ENCODE results near the gene NUDT13. TPM values are rescaled to one million over a fixed set of nuclear protein-coding genes. Genes with fewer than 3 reads are reported as not detected.

Gene NUDT13
- total RNA-seq, 4 donors from 2014 or later: 1.3 to 3.4 (median 2.5) TPM

DNA sequence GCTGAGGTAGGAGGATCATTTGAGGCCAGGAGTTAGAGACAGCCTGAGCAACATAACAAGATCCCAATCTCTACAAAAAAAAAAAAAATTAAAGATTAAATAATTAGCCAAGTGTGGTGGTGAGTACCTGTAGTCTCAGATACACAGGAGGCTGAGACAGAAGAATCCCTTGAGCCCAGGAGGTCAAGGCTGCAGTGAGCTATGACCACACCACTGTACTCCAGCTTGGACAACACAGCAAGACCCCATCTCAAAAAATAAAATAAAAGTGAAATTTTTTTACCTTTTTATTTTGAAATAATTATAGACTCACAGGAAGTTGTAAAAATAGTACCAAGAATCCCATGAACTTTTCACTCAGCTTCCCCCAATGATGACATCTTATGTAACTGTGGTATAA is 62.6 kb downstream of the NUDT13 start:
- H3K4me3 ChIP-seq: no peak overlapping the region
- intact Hi-C loops (cut with DNase I): no loop called here
- no peak for DNase-seq (ENCODE audit: extremely low spot score)
- peaks cover 9 to 12% (median 10%) of the 10 kb centered on the region in 4 donors for H3K4me1 ChIP-seq
- H3K27me3 ChIP-seq: no peaks in the 10 kb centered on the region
- H3K36me3 ChIP-seq: peaks cover 0 to 30% (median 23%) of the 10 kb centered on the region in 4 donors
- no peak overlapping the region for H3K27ac ChIP-seq (replicated peaks in 1 of 4)
- no peak for TF ChIP-seq POLR2AphosphoS5 (IDR thresholded peaks at IDR 0.05)
- TF ChIP-seq, protein P1, sequence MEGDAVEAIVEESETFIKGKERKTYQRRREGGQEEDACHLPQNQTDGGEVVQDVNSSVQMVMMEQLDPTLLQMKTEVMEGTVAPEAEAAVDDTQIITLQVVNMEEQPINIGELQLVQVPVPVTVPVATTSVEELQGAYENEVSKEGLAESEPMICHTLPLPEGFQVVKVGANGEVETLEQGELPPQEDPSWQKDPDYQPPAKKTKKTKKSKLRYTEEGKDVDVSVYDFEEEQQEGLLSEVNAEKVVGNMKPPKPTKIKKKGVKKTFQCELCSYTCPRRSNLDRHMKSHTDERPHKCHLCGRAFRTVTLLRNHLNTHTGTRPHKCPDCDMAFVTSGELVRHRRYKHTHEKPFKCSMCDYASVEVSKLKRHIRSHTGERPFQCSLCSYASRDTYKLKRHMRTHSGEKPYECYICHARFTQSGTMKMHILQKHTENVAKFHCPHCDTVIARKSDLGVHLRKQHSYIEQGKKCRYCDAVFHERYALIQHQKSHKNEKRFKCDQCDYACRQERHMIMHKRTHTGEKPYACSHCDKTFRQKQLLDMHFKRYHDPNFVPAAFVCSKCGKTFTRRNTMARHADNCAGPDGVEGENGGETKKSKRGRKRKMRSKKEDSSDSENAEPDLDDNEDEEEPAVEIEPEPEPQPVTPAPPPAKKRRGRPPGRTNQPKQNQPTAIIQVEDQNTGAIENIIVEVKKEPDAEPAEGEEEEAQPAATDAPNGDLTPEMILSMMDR (IDR thresholded peaks at IDR 0.05): no peak
- no peak for TF ChIP-seq POLR2A (IDR thresholded peaks at IDR 0.05; ENCODE audit: low read depth)
- no peak for TF ChIP-seq EP300 (IDR thresholded peaks at IDR 0.05)
- no peaks in the 10 kb centered on the region for H3K9me3 ChIP-seq

DNA sequence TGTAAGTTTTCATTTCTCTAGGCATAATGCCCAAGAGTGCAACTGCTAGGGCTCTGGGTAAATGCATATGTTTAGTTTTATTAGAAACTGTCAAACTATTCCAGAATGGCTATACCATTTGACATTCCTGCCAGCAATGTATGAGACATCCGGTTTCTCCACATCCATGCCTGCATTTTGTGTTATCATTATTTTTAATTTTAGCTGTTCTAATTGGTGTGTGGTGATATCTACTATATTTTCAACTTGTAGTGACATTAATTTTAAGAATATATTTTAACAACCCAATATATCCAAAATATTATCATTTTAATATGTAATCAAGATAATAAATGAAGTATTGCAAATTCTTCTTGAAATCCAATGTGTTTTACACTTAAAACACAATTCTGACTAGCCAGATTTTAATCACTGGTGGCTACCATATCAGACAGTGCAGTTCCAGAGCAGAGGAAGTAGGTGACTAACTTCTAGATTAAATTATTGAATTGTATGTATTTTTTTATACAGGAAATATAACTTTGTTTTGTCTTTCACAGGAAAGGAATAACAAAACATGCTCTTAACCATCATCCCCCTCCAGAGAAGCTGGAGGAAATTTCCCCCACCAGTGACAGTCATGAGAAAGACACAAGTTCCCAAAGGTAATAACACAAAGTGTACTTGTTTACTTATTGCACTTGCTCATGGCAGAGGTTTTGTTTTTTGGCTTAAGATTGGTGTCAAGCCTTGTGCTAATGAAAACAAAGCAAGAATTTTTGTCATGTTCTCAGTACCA is 64.1 kb downstream of the NUDT13 start:
- H3K9me3 ChIP-seq: no peaks in the 10 kb centered on the region
- 100% methylated on average over 1 of the region's 1 CpG for WGBS
- H3K36me3 ChIP-seq: peaks cover 0 to 42% (median 34%) of the 10 kb centered on the region in 4 donors
- peaks cover 0 to 3% (median under 1%) of the 10 kb centered on the region in 4 donors for H3K4me1 ChIP-seq
- no peak overlapping the region for H3K27ac ChIP-seq (replicated peaks in 1 of 4)
- TF ChIP-seq, protein P1 (IDR thresholded peaks at IDR 0.05): no peak
- no peak for TF ChIP-seq POLR2A (IDR thresholded peaks at IDR 0.05; ENCODE audit: low read depth)
- no peak for TF ChIP-seq POLR2AphosphoS5 (IDR thresholded peaks at IDR 0.05)
- TF ChIP-seq EP300 (IDR thresholded peaks at IDR 0.05): no peak
- H3K4me3 ChIP-seq: no peak overlapping the region
- intact Hi-C loops (cut with DNase I): no loop called here
- H3K27me3 ChIP-seq: no peaks in the 10 kb centered on the region
- DNase-seq (ENCODE audit: extremely low spot score): no peak

Small RNA genes within 50 kb of the gene (small RNA-seq; reads per million reads assigned to genes)
- gene RF00019 (0 reads per million in 3 donors), gene SNORA11F (0 to 0.56 (median 0.34) reads per million in 3 donors)

Other genes with a start within 250 kb of the NUDT13 start
- gene OIT3, start 216.7 kb upstream of the NUDT13 start, total RNA-seq: not detected
- gene PLA2G12B, start 155.6 kb upstream of the NUDT13 start, total RNA-seq: not detected
- 10 to 100 TPM; 16.7 to 25.0 (median 19.2) TPM for gene P4HA1, start 13.6 kb upstream of the NUDT13 start, total RNA-seq
- 10 to 100 TPM; 22.7 to 30.3 (median 25.5) TPM for gene ECD, start 57.6 kb downstream of the NUDT13 start, total RNA-seq
- gene FAM149B1, start 57.7 kb downstream of the NUDT13 start, total RNA-seq: 10 to 100 TPM; 14.1 to 18.0 (median 14.9) TPM
- 10 to 100 TPM in 3 of 4 donors, 1 to 10 TPM in 1; 9.3 to 13.6 (median 11.1) TPM for gene DNAJC9, start 136.8 kb downstream of the NUDT13 start, total RNA-seq
- gene MRPS16, start 142.2 kb downstream of the NUDT13 start, total RNA-seq: 10 to 100 TPM; 34.5 to 46.1 (median 38.0) TPM
- gene CFAP70, start 248.4 kb downstream of the NUDT13 start, total RNA-seq: 1 to 10 TPM in 3 of 4 donors, under 1 TPM in 1; 0.99 to 3.3 (median 1.1) TPM

Data from esophagus muscularis mucosa (tissue), 4 donors.